NCI-H2196 treated with DMSO at 0.1 percent for 48 hours (cell line): ENCODE measurements around the gene DNER.

Source experiments
- DNase-seq: peaks from one replicate; lab custom pipeline; 2025; ENCODE audit not compliant: unreplicated experiment; lab: John Stamatoyannopoulos, UW

DNER gene

GRCh38 chr2:229572507-229573271 is 141.7 kb downstream of the DNER start:
- DNase-seq = no peak

GRCh38 chr2:229571243-229571642 is 143.1 kb downstream of the DNER start:
- no peak for DNase-seq

- DNase-seq = no peak
Measured at GRCh38 chr2:229566370-229566769, 148.0 kb downstream of the DNER start.

- no peak for DNase-seq
Measured at GRCh38 chr2:229564300-229564907, 150.0 kb downstream of the DNER start.

GRCh38 chr2:229563388-229563787 is 151.0 kb downstream of the DNER start:
- DNase-seq = no peak

GRCh38 chr2:229562472-229563127 is 151.8 kb downstream of the DNER start:
- no peak for DNase-seq

GRCh38 chr2:229559986-229560385 is 154.4 kb downstream of the DNER start:
- DNase-seq = no peak

GRCh38 chr2:229553091-229553490 is 161.3 kb downstream of the DNER start:
- DNase-seq = no peak

GRCh38 chr2:229543176-229543873 is 171.0 kb downstream of the DNER start:
- DNase-seq = no peak

GRCh38 chr2:229539628-229540027 is 174.7 kb downstream of the DNER start:
- no peak for DNase-seq

- no peak for DNase-seq
Measured at GRCh38 chr2:229531594-229531993, 182.8 kb downstream of the DNER start.

GRCh38 chr2:229530434-229530833 is 183.9 kb downstream of the DNER start:
- DNase-seq = no peak

GRCh38 chr2:229528846-229529245 is 185.5 kb downstream of the DNER start:
- no peak for DNase-seq

- no peak for DNase-seq
Measured at GRCh38 chr2:229526951-229527350, 187.4 kb downstream of the DNER start.

GRCh38 chr2:229524799-229525198 is 189.6 kb downstream of the DNER start:
- DNase-seq = no peak

- DNase-seq = no peak
Measured at GRCh38 chr2:229523663-229524062, 190.7 kb downstream of the DNER start.

GRCh38 chr2:229521576-229521975 is 192.8 kb downstream of the DNER start:
- no peak for DNase-seq

- no peak for DNase-seq
Measured at GRCh38 chr2:229520691-229521096, 193.7 kb downstream of the DNER start.

GRCh38 chr2:229519655-229520430 is 194.5 kb downstream of the DNER start:
- no peak for DNase-seq

- no peak for DNase-seq
Measured at GRCh38 chr2:229514273-229514895, 200.0 kb downstream of the DNER start.
